Parathyroid adenoma (tissue), 2 donors: ENCODE data around the gene BEGAIN.

Source experiments
- H2AFZ ChIP-seq: fragments of 300-600 bp; sonication (generic); one replicate; pipeline ENCODE4 v1.7.0; 2017; ENCODE audit warnings: antibody characterized with exemption, mild to moderate bottlenecking
- H3K27ac ChIP-seq: fragments of 300-600 bp; sonication (generic); one replicate; pipeline ENCODE4 v1.7.0; 2017
- H3K27me3 ChIP-seq: fragments of 300-600 bp; sonication (generic); one replicate; pipeline ENCODE4 v1.7.0; 2017; ENCODE audit warnings: low read length; ENCODE audit not compliant: control insufficient read depth, insufficient read depth
- H3K36me3 ChIP-seq: fragments of 300-600 bp; sonication (generic); one replicate; pipeline ENCODE4 v1.7.0; 2017; ENCODE audit warnings: low read length; ENCODE audit not compliant: control insufficient read depth, insufficient read depth
- H3K4me1 ChIP-seq: fragments of 300-600 bp; sonication (generic); one replicate; pipeline ENCODE4 v1.7.0; 2017; ENCODE audit warnings: control low read depth
- H3K4me2 ChIP-seq: fragments of 300-600 bp; sonication (generic); one replicate; pipeline ENCODE4 v1.7.0; 2017; ENCODE audit warnings: low read length
- H3K4me3 ChIP-seq: fragments of 300-600 bp; sonication (generic); one replicate; pipeline ENCODE4 v1.7.0; 2017; ENCODE audit warnings: low read depth, low read length
- H3K79me2 ChIP-seq: fragments of 300-600 bp; sonication (generic); one replicate; pipeline ENCODE4 v1.7.0; 2017; ENCODE audit warnings: control low read depth
- H3K9ac ChIP-seq: fragments of 300-600 bp; sonication (generic); one replicate; pipeline ENCODE4 v1.7.0; 2017; ENCODE audit warnings: mild to moderate bottlenecking
- H3K9me3 ChIP-seq: fragments of 300-600 bp; sonication (generic); one replicate; pipeline ENCODE4 v1.7.0; 2017; ENCODE audit warnings: low read length; ENCODE audit not compliant: control insufficient read depth
- TF ChIP-seq, protein P1 (sequence below): fragments of 300-600 bp; sonication (generic); IDR thresholded peaks from one replicate; pipeline ENCODE4 v1.7.0; 2017; ENCODE audit warnings: antibody characterized with exemption, mild to moderate bottlenecking
- donor health status: primary hyperparathyroidism.

The BEGAIN gene

DNA sequence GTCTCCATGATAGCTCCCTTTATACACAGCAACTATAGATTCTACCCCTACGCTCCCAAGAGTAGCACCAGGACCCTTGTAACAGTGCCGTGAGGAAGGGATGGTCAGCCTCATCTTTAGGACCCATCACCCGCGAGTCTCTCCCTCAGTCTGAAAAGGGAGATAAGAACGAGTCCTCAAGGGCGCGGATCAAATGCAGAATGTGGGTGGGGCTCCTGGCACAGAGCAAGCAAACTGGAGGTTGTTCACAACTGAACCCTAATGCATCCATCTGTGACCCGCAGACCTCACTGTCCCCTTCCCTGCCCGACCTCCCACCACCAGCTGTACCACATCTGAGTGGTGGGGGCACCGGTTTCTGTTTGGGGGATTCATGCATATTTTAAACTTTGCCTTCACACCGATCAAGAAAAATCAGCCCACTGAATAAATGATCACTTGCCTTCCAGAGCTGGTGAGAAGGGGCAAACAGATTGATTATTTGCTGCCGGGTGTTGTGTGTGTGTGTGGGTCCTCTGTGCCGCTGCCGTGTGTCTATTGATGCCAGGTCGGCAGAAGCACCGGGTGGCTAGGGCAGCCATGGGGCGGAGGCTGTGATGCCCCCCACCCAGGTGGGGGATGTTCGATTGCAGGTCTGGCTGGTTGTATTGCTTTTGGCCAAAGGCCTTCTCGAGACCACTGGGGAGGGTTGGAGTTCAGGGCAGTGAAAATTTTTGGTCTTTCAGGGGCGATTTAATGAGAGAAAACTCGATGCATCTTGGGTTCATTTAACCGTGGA, 35.7 kb upstream of the BEGAIN start:
- H3K4me1 ChIP-seq, result no peaks in the 10 kb centered on the region
- no peaks in the 10 kb centered on the region for H3K36me3 ChIP-seq
- H3K9ac ChIP-seq, result no peak overlapping the region
- no peak overlapping the region for H3K4me3 ChIP-seq
- no peak overlapping the region for H3K27ac ChIP-seq
- no peak overlapping the region for H3K4me2 ChIP-seq
- TF ChIP-seq, protein P1, sequence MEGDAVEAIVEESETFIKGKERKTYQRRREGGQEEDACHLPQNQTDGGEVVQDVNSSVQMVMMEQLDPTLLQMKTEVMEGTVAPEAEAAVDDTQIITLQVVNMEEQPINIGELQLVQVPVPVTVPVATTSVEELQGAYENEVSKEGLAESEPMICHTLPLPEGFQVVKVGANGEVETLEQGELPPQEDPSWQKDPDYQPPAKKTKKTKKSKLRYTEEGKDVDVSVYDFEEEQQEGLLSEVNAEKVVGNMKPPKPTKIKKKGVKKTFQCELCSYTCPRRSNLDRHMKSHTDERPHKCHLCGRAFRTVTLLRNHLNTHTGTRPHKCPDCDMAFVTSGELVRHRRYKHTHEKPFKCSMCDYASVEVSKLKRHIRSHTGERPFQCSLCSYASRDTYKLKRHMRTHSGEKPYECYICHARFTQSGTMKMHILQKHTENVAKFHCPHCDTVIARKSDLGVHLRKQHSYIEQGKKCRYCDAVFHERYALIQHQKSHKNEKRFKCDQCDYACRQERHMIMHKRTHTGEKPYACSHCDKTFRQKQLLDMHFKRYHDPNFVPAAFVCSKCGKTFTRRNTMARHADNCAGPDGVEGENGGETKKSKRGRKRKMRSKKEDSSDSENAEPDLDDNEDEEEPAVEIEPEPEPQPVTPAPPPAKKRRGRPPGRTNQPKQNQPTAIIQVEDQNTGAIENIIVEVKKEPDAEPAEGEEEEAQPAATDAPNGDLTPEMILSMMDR, result no peak
- no peaks in the 10 kb centered on the region for H3K9me3 ChIP-seq
- H3K27me3 ChIP-seq, result no peaks in the 10 kb centered on the region
- H3K79me2 ChIP-seq, result no peaks in the 10 kb centered on the region
- H2AFZ ChIP-seq, result no peak overlapping the region

DNA sequence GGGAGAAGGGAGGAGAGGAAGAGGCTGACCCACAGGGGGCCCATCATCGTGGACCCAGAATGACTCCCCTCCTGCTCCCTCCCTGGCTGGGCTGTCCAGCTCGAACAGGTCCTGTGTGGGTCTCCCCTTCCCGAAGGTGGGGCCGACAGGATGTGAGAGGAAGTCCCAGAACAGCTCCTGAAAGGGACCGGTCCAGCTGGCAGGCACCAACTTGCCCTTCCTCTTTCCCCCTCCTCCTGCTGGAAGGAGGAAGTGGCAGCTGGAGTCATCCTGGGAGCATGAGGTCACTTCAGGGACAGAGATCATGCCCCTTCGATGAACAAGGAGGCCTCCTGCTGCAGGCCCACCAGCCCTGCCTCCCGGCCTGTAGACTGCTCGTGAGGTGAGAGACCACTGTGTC, 35.0 kb upstream of the BEGAIN start:
- TF ChIP-seq, protein P1, result no peak
- H3K79me2 ChIP-seq, result no peaks in the 10 kb centered on the region
- no peak overlapping the region for H3K27ac ChIP-seq
- H3K27me3 ChIP-seq, result no peaks in the 10 kb centered on the region
- H3K9ac ChIP-seq, result no peak overlapping the region
- H3K4me1 ChIP-seq, result no peaks in the 10 kb centered on the region
- H3K4me3 ChIP-seq, result no peak overlapping the region
- no peak overlapping the region for H3K4me2 ChIP-seq
- no peak overlapping the region for H2AFZ ChIP-seq
- no peaks in the 10 kb centered on the region for H3K36me3 ChIP-seq
- H3K9me3 ChIP-seq, result no peaks in the 10 kb centered on the region

DNA sequence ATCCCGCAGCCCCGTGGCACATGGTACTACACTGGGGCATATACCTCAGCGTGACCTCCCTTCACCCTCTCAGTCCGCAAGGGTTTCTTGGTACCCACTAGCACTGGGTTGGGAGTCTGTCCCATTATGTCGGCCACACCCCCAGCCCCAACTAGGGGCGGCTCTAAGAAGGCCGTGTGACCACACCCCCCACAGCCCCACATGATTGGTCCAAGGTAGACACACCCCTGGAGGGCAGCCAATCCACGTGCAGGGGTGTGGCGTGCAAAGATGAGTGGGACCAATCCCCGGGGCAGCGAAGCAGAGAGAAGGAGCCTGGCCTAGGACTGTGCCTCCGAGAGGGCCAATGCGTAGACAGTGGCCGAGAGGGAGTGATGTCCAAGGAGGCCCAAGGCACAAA, 34.6 kb upstream of the BEGAIN start:
- TF ChIP-seq, protein P1, result no peak
- Histone ChIP-seq H3K27ac (no peak overlapping the region), H3K9me3 (no peaks in the 10 kb centered on the region), H3K36me3 (no peaks in the 10 kb centered on the region), H3K4me1 (no peaks in the 10 kb centered on the region), H3K4me3 (no peak overlapping the region), H3K4me2 (no peak overlapping the region), H2AFZ (no peak overlapping the region), H3K27me3 (no peaks in the 10 kb centered on the region), H3K9ac (no peak overlapping the region), H3K79me2 (no peaks in the 10 kb centered on the region)

DNA sequence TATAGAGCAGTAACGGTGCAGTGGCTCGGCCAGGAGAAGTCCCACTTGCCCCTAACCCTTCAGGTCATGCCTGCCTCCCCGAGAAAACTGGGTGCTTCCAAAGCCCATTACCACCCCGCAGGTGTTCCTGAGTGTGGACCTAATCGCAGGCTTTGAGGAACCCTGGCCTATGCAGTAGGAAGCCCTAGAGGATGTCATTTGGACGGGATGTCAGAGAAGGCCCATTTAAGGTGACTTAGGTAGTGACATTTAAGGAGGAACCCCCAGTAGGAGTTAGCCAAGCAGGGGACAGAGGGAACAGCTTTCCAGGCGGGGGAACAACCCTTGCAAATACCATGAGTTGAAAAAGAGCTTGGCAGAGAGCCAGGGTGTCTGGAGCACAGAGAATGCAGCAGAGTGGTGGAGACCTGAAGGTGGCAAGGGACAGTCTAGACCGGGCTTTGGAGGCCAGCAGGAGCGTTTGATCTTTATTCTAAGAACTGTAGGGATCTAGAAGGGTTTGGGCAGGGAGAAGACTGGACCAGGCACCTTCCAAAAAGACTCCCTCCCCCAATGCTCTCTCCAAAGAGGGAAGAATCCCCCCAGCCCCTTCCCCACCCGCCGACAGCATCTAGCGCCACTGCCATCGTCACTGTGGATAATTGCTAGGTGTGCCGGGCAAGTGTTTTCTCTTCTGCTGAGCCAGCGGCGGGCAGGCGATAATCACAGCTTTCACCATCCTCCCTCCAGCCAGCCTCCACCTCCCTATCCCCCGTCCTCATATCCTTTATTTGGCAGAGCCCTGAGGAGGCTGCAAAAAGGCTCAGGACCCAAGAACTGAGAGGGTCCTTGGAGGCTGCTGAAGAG, 33.3 kb upstream of the BEGAIN start:
- H3K79me2 ChIP-seq, result no peaks in the 10 kb centered on the region
- H3K27ac ChIP-seq, result no peak overlapping the region
- TF ChIP-seq, protein P1, result no peak
- H2AFZ ChIP-seq, result no peak overlapping the region
- no peaks in the 10 kb centered on the region for H3K27me3 ChIP-seq
- H3K9ac ChIP-seq, result no peak overlapping the region
- H3K9me3 ChIP-seq, result no peaks in the 10 kb centered on the region
- no peak overlapping the region for H3K4me2 ChIP-seq
- H3K4me1 ChIP-seq, result no peaks in the 10 kb centered on the region
- no peak overlapping the region for H3K4me3 ChIP-seq
- no peaks in the 10 kb centered on the region for H3K36me3 ChIP-seq
